ENCODE data around the gene RPL10A.
"Not testable (repeated sequence)": the region's sequence is repeated elsewhere in the genome, so short reads cannot be mapped to it uniquely, and the experiment has no call there.

Gene RPL10A

DNA sequence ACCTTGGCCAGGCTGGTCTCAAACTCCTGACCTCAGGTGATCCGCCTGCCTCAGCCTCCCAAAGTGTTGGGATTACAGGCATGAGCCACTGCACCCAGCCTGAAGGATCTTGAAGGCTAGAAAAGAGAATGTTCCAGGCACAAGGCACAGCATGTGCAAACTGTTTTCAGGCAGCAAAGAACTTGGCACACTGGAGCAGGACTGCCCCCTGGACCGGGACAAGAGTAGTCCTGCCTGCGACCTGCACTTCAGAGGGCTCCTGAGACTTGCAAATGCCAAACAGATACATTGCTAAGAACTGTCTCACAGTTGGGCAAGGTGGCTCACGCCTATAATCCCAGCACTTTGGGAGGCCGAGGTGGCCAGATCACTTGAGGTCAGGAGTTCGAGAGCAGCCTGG lies 47.7 kb downstream of the RPL10A start:
- DNase-seq, result not testable (repeated sequence)

DNA sequence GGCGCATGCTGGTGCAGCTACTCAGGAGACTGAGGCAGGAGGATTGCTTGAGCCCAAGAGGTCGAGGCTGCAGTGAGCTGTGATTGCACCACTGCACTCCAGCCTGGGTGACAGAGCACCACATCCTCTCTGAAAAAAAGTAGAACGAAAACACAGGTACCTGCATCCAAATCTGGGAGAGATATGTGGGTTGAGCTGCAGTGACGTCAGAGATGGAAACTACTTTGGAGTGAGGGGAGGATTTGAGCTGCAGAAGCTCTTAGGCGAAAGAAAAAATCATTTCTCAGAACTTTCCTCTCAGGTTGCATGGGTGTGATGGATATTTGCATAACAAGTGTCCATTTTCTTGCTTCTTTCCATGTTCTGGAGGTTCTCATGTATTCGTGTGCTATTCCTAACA lies 48.5 kb downstream of the RPL10A start:
- DNase-seq, result no peak

DNA sequence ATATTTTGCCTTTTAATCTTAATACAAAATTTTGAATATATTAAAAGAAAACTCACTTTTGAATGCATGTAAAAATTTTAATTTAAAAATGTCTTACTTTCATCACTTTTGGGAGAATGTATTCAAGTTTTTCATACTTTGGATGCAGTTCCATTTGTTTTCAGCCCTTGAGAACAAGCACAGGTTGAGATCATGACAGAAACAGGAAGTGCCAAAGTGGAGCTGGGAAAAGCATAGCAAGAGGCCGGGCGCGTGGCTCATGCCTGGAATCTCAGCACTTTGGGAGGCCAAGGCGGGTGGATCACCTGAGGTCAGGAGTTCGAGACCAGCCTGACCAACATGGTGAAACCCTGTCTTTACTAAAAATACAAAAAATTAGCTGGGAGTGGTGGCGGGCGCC lies 49.8 kb downstream of the RPL10A start:
- not testable (repeated sequence) for DNase-seq

DNA sequence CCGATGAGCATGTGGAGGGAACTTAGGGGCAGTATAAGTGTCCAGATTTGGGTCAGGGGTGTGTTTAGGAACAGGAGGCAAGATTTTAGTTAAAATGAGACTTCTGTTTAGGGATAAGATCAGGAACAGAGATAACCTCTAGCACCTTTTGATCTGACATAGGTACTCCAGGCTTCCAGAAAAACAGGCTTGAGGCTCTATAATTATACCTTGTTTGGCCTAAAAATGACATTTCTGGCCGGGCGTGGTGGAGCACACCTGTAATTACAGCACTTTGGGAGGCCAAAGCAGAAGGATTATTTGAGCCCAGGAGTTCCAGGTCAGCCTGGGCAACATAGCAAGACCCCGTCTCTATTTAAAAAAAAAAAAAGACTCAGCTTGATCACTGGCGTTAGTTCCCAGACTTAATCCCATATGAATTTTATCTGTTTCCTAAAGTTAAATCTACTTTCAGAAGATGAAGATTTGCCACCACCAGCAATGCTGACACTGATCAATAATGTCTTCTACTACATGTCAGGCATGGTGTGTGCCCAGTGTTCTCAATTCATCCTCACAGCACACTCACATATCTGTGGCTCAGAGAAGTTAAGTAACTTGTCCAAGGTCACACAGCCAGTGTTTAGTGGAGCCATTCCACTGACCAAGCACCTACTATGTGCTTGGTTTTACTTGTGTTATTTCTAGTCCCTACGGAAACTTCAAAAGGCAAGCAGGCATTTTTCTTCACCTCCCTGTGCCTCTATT lies 50.5 kb downstream of the RPL10A start:
- no peak for DNase-seq

DNA sequence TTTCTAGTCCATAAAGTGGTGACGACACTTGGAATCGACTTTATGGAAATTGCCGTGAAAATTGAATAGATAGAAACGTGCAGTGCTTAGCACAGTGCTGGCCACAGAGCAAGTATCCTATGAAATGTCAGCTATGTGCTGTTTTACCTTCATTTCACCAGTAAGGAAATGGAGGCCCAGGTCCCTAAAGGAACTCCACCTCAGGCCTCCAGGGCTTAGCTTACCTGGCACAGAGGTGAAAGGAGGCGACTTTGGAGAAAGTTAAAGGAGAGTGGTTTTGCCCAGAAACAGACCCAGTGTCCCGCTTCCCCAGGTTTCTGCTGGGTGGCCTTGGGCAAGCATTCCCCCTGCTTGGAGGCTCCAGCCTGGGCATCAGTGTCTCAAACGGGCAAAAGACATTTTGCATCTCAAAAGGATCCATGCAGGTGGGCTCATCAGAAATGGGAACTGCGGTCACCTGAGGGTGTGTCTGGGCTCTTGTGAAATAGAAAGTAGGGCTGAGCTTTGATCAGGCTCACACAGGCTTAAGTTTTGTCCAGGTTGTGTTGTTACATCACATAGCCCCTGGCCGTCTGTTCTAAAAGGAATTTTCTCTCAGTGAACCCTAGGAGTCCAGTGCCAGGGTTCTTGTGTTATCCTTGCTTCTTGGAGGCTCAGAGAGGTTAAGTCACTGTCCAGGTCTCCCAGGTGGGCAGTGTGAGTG lies 51.3 kb downstream of the RPL10A start:
- no peak for DNase-seq
